ENCODE data around the gene CLMN. TPM values are rescaled to one million over a fixed set of nuclear protein-coding genes. Genes with fewer than 3 reads are reported as not detected.

The CLMN gene
- total RNA-seq, 2 donors from 2014 or later: 24.6 to 39.3 TPM

DNA sequence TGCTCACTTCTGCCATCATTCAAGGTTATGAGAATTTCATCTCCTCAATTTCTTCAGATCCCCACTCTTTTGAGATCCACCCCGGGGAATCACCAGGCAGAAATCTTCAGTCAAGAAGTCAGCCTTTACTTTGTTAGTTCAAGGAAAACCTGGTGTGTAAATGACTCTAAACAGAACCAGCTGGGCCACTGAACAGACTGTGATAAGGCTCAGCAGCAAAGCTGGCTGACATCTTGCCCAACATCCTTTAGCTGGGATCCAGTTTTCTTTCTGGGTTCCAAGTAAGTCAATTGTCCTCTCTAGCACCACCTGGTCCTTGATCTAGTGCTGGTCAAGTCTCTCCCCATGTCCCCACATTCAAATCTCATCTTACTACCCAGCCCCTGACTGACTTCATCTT, 11.6 kb downstream of the CLMN start:
- Histone ChIP-seq H3K9me3 (no peaks in the 10 kb centered on the region), H3K4me1 (replicated peaks) (no peaks in the 10 kb centered on the region), H3K36me3 (no peaks in the 10 kb centered on the region), H3K27me3 (replicated peaks; ENCODE audit: insufficient read depth) (no peaks in the 10 kb centered on the region), H3K27ac (no peak overlapping the region), H3K4me3 (no peak overlapping the region)
- 87% methylated on average over 1 of the region's 1 CpG for WGBS
- no peak for DNase-seq (ENCODE audit: low spot score)
- TF ChIP-seq, protein P1, sequence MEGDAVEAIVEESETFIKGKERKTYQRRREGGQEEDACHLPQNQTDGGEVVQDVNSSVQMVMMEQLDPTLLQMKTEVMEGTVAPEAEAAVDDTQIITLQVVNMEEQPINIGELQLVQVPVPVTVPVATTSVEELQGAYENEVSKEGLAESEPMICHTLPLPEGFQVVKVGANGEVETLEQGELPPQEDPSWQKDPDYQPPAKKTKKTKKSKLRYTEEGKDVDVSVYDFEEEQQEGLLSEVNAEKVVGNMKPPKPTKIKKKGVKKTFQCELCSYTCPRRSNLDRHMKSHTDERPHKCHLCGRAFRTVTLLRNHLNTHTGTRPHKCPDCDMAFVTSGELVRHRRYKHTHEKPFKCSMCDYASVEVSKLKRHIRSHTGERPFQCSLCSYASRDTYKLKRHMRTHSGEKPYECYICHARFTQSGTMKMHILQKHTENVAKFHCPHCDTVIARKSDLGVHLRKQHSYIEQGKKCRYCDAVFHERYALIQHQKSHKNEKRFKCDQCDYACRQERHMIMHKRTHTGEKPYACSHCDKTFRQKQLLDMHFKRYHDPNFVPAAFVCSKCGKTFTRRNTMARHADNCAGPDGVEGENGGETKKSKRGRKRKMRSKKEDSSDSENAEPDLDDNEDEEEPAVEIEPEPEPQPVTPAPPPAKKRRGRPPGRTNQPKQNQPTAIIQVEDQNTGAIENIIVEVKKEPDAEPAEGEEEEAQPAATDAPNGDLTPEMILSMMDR (IDR thresholded peaks at IDR 0.05): no peak
- no peak for TF ChIP-seq POLR2AphosphoS5 (IDR thresholded peaks at IDR 0.05)
- TF ChIP-seq POLR2A (IDR thresholded peaks at IDR 0.05): no peak
- intact Hi-C loops (cut with DNase I): no loop called here

- no peak overlapping the region for H3K27ac ChIP-seq
Observed at GRCh38 chr14:95307402-95308041, 12.2 kb downstream of the CLMN start.

GRCh38 chr14:95305940-95306339, 13.8 kb downstream of the CLMN start:
- Histone ChIP-seq H3K27ac (no peak overlapping the region), H3K4me3 (no peak overlapping the region), H3K36me3 (no peaks in the 10 kb centered on the region), H3K27me3 (replicated peaks; ENCODE audit: insufficient read depth) (no peaks in the 10 kb centered on the region), H3K4me1 (replicated peaks) (no peaks in the 10 kb centered on the region), H3K9me3 (no peaks in the 10 kb centered on the region)
- intact Hi-C loops (cut with DNase I): no loop called here
- TF ChIP-seq POLR2AphosphoS5 (IDR thresholded peaks at IDR 0.05) (no peak), POLR2A (IDR thresholded peaks at IDR 0.05) (no peak)
- TF ChIP-seq, protein P1 (IDR thresholded peaks at IDR 0.05): no peak
- 82% methylated on average over 4 of the region's 4 CpGs for WGBS
- no peak for DNase-seq (ENCODE audit: low spot score)

More at GRCh38 chr14:95307402-95308041, 12.2 kb downstream of the CLMN start:
- H3K4me3 ChIP-seq: no peak overlapping the region
- WGBS: 73% methylated on average over 14 of the region's 14 CpGs
- H3K4me1 ChIP-seq (replicated peaks): no peaks in the 10 kb centered on the region
- TF ChIP-seq POLR2A (IDR thresholded peaks at IDR 0.05): no peak
- no peak for TF ChIP-seq POLR2AphosphoS5 (IDR thresholded peaks at IDR 0.05)
- TF ChIP-seq, protein P1 (IDR thresholded peaks at IDR 0.05): no peak
- H3K36me3 ChIP-seq: no peaks in the 10 kb centered on the region
- H3K27me3 ChIP-seq (replicated peaks; ENCODE audit: insufficient read depth): no peaks in the 10 kb centered on the region
- H3K9me3 ChIP-seq: no peaks in the 10 kb centered on the region
- intact Hi-C loops (cut with DNase I): no loop called here
- DNase-seq (ENCODE audit: low spot score): no peak

- no peaks in the 10 kb centered on the region for H3K27me3 ChIP-seq (replicated peaks; ENCODE audit: insufficient read depth)
- no peak overlapping the region for H3K4me3 ChIP-seq
- intact Hi-C loops (cut with DNase I): no loop called here
- DNase-seq (ENCODE audit: low spot score): no peak
- WGBS: 92% methylated on average over 7 of the region's 7 CpGs
- TF ChIP-seq POLR2AphosphoS5 (IDR thresholded peaks at IDR 0.05) (no peak), POLR2A (IDR thresholded peaks at IDR 0.05) (no peak)
- TF ChIP-seq, protein P1 (IDR thresholded peaks at IDR 0.05): no peak
- no peaks in the 10 kb centered on the region for H3K9me3 ChIP-seq
- H3K4me1 ChIP-seq (replicated peaks): no peaks in the 10 kb centered on the region
- H3K36me3 ChIP-seq: no peaks in the 10 kb centered on the region
- H3K27ac ChIP-seq: no peak overlapping the region
Observed at GRCh38 chr14:95305145-95305544, 14.6 kb downstream of the CLMN start.

- Histone ChIP-seq H3K27me3 (replicated peaks; ENCODE audit: insufficient read depth) (no peaks in the 10 kb centered on the region), H3K36me3 (no peaks in the 10 kb centered on the region), H3K27ac (no peak overlapping the region), H3K4me3 (no peak overlapping the region), H3K9me3 (no peaks in the 10 kb centered on the region), H3K4me1 (replicated peaks) (no peaks in the 10 kb centered on the region)
- intact Hi-C loops (cut with DNase I): no loop called here
- 74% methylated on average over 3 of the region's 3 CpGs for WGBS
- no peak for DNase-seq (ENCODE audit: low spot score)
- TF ChIP-seq POLR2AphosphoS5 (IDR thresholded peaks at IDR 0.05) (no peak), POLR2A (IDR thresholded peaks at IDR 0.05) (no peak)
- TF ChIP-seq, protein P1 (IDR thresholded peaks at IDR 0.05): no peak
Observed at GRCh38 chr14:95304342-95304741, 15.4 kb downstream of the CLMN start.

All from prostate gland (tissue), 2 donors.